Kidney epithelial cell (primary cell): ENCODE results near the gene NCR2. TPM values are rescaled to one million over a fixed set of nuclear protein-coding genes. Genes with fewer than 3 reads are reported as not detected.

ENCODE experiments used
- DNase-seq: peaks from one replicate; pipeline ENCODE4 v3.0.0-alpha.2; 2010; ENCODE audit warnings: low read depth
- H3K27me3 ChIP-seq: 2 replicates; pipeline ENCODE4 v1.6.0; 2011; ENCODE audit warnings: low read length; ENCODE audit not compliant: control insufficient read depth, insufficient read depth
- H3K36me3 ChIP-seq: 2 replicates; pipeline ENCODE4 v1.5.1; 2011; ENCODE audit warnings: low read length; ENCODE audit not compliant: control insufficient read depth, insufficient read depth
- H3K4me3 ChIP-seq: 2 replicates; pipeline ENCODE4 v1.5.1; 2011; ENCODE audit warnings: low read depth, mild to moderate bottlenecking, control low read depth, low read length
- total RNA-seq: library from RNA; depleted of rRNA; stranded (reverse); fragments of >200 nt; gene quantifications from 2 replicates; pipeline ENCODE4 v1.2.3, GENCODE V29; 2015
- TF ChIP-seq, protein P1 (sequence below): IDR thresholded peaks from 2 replicates; pipeline ENCODE4 v1.5.1; 2011; ENCODE audit warnings: mild to moderate bottlenecking, moderate library complexity, low read length, control low read depth, inconsistent platforms; ENCODE audit not compliant: insufficient read depth, poor library complexity, severe bottlenecking

Gene NCR2
- total RNA-seq, 1 donor from 2014 or later, result not detected

DNA sequence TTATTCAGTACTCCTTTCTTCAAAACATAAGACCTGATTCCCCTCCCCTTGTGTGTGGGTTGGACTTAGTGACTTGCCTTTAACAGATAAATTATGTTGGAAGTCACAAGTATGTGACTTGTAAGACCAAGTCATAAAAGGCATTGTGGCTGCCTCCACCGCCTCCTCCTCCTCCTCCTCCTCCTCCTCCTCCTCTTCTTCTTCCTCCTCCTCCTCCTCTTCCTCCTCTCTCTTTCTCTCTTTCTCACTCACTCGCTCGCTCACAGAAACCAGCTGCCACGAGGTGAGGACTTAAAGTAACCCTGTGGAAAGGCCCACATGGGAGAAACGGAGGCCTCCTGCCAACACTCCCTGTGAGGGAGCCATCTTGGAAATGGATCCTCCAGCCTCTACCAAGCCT lies 64.0 kb downstream of the NCR2 start:
- DNase-seq, result no peak
- TF ChIP-seq, protein P1, sequence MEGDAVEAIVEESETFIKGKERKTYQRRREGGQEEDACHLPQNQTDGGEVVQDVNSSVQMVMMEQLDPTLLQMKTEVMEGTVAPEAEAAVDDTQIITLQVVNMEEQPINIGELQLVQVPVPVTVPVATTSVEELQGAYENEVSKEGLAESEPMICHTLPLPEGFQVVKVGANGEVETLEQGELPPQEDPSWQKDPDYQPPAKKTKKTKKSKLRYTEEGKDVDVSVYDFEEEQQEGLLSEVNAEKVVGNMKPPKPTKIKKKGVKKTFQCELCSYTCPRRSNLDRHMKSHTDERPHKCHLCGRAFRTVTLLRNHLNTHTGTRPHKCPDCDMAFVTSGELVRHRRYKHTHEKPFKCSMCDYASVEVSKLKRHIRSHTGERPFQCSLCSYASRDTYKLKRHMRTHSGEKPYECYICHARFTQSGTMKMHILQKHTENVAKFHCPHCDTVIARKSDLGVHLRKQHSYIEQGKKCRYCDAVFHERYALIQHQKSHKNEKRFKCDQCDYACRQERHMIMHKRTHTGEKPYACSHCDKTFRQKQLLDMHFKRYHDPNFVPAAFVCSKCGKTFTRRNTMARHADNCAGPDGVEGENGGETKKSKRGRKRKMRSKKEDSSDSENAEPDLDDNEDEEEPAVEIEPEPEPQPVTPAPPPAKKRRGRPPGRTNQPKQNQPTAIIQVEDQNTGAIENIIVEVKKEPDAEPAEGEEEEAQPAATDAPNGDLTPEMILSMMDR, result no peak
- Histone ChIP-seq H3K27me3 (peaks cover 8% of the 10 kb centered on the region), H3K36me3 (no peaks in the 10 kb centered on the region), H3K4me3 (no peak overlapping the region)

Other genes with a start within 250 kb of the NCR2 start
- not detected in 2 replicates for gene TREML1, start 181.3 kb upstream of the NCR2 start, total RNA-seq
- not detected in 2 replicates for gene TREM2, start 172.5 kb upstream of the NCR2 start, total RNA-seq
- 0.38 and 0.75 TPM in 2 replicates for gene TREML2, start 134.5 kb upstream of the NCR2 start, total RNA-seq
- not detected in 2 replicates for gene TREML4, start 107.3 kb upstream of the NCR2 start, total RNA-seq
- 0.13 and 1.4 TPM in 2 replicates for gene TREM1, start 48.9 kb upstream of the NCR2 start, total RNA-seq
- 22.4 and 30.3 TPM in 2 replicates for gene FOXP4, start 210.8 kb downstream of the NCR2 start, total RNA-seq